C4-2B (cell line): Measurements from ENCODE around the gene HYOU1.

Source experiments
- H3K27ac ChIP-seq: fragments of 450-650 bp; 2 replicates; pipeline ENCODE4 v1.5.1; 2017
- CTCF ChIP-seq: fragments of 450-650 bp; conservative IDR thresholded peaks from 2 replicates; pipeline ENCODE4 v1.5.1; 2017; ENCODE audit warnings: mild to moderate bottlenecking
- ZFX ChIP-seq: fragments of 450-650 bp; IDR thresholded peaks from 2 replicates; pipeline ENCODE4 v1.6.1; 2017

HYOU1 gene

GRCh38 chr11:119031912-119032280, 25.1 kb downstream of the HYOU1 start:
- TF ChIP-seq CTCF (no peak), ZFX (no peak)
- no peak overlapping the region for H3K27ac ChIP-seq

GRCh38 chr11:119030329-119031047, 26.5 kb downstream of the HYOU1 start, which contains the start of gene SLC37A4:
TSS of gene SLC37A4 (minus strand) at chr11:119030877.
- H3K27ac ChIP-seq = peak within 1 kb of the TSS; percentile 93
- TF ChIP-seq CTCF = no peak; the same call in 1 of the 2 replicates
- no peak; the same call in 1 of the 2 replicates for TF ChIP-seq ZFX

GRCh38 chr11:119030029-119030328, 27.0 kb downstream of the HYOU1 start:
- peak overlapping the region; percentile 93 for H3K27ac ChIP-seq
- TF ChIP-seq CTCF = no peak
- 0 out of 2 replicates have a peak, but pooled peaks have one; percentile 42 for TF ChIP-seq ZFX

- peak overlapping the region; percentile 93 for H3K27ac ChIP-seq
- TF ChIP-seq ZFX (no peak), CTCF (no peak)
These were observed 27.5 kb downstream of the HYOU1 start for GRCh38 chr11:119029340-119030028.

GRCh38 chr11:119029069-119029339, 28.0 kb downstream of the HYOU1 start:
- peak overlapping the region; percentile 93 for H3K27ac ChIP-seq
- no peak for TF ChIP-seq ZFX

GRCh38 chr11:119028346-119029068, 28.5 kb downstream of the HYOU1 start:
- TF ChIP-seq CTCF (no peak), ZFX (no peak)
- H3K27ac ChIP-seq = peak overlapping the region; percentile 93

- H3K27ac ChIP-seq = no peak overlapping the region
- TF ChIP-seq CTCF (no peak), ZFX (no peak)
These were observed 29.3 kb downstream of the HYOU1 start for GRCh38 chr11:119027561-119028345.
